SK-N-SH treated with all-trans-retinoic acid at 6 μM for 48 hours (cell line): ENCODE measurements around the gene MAP3K3.

ENCODE experiments used
- ATAC-seq: fragments of 200-7000 bp; cut with Tn5 transposase; 3 replicates; pipeline ENCODE4 v1.9.1; 2020; ENCODE audit warnings: mild to moderate bottlenecking, moderate library complexity
- ARNTL ChIP-seq: fragments of 450-650 bp; formaldehyde crosslinking; IDR thresholded peaks from 2 replicates; pipeline ENCODE4 v1.5.0; 2020; ENCODE audit warnings: low read depth, mild to moderate bottlenecking, moderate library complexity, borderline replicate concordance
- BACH2 ChIP-seq: fragments of 250-450 bp; sonication (Bioruptor Pico); IDR thresholded peaks from 2 replicates; pipeline ENCODE4 v1.9.0; 2021; ENCODE audit warnings: mild to moderate bottlenecking, borderline replicate concordance
- CREB5 ChIP-seq: fragments of 250-450 bp; sonication (Bioruptor Pico); IDR thresholded peaks from 2 replicates; pipeline ENCODE4 v1.5.1; 2020; ENCODE audit warnings: low read depth, mild to moderate bottlenecking, moderate library complexity
- CSDC2 ChIP-seq: fragments of 250-450 bp; sonication (Bioruptor Pico); IDR thresholded peaks from 2 replicates; pipeline ENCODE4 v1.5.0; 2020; ENCODE audit warnings: mild to moderate bottlenecking, moderate library complexity
- CSRNP3 ChIP-seq: fragments of 250-450 bp; sonication (Bioruptor Pico); IDR thresholded peaks from 2 replicates; pipeline ENCODE4 v1.5.1; 2021; ENCODE audit warnings: mild to moderate bottlenecking, moderate library complexity
- GLIS3 ChIP-seq: fragments of 250-450 bp; sonication (Bioruptor Pico); IDR thresholded peaks from 2 replicates; pipeline ENCODE4 v1.5.0; 2020; ENCODE audit warnings: mild to moderate bottlenecking, moderate library complexity
- ISL1 ChIP-seq: fragments of 250-450 bp; sonication (Bioruptor Pico); IDR thresholded peaks from 2 replicates; pipeline ENCODE4 v2.1.2; 2022; ENCODE audit warnings: mild to moderate bottlenecking, moderate library complexity
- OSR1 ChIP-seq: fragments of 250-450 bp; sonication (Bioruptor Pico); IDR thresholded peaks from 2 replicates; pipeline ENCODE4 v1.8.0; 2022; ENCODE audit warnings: moderate library complexity, mild to moderate bottlenecking, inconsistent platforms
- PATZ1 ChIP-seq: fragments of 250-450 bp; sonication (Bioruptor Pico); IDR thresholded peaks from 2 replicates; pipeline ENCODE4 v1.8.0; 2020; ENCODE audit warnings: mild to moderate bottlenecking, moderate library complexity, borderline replicate concordance
- PPARA ChIP-seq: fragments of 250-450 bp; sonication (Bioruptor Pico); IDR thresholded peaks from 2 replicates; pipeline ENCODE4 v1.5.0; 2020; ENCODE audit warnings: mild to moderate bottlenecking, borderline replicate concordance
- RARB ChIP-seq: fragments of 250-450 bp; sonication (Bioruptor Pico); IDR thresholded peaks from 2 replicates; pipeline ENCODE4 v1.8.0; 2021; ENCODE audit warnings: mild to moderate bottlenecking, moderate library complexity
- TCF4 ChIP-seq: fragments of 250-450 bp; sonication (Bioruptor Pico); IDR thresholded peaks from 2 replicates; pipeline ENCODE4 v1.8.0; 2021; ENCODE audit warnings: mild to moderate bottlenecking, moderate library complexity, borderline replicate concordance
- TOX ChIP-seq: fragments of 250-450 bp; sonication (Bioruptor Pico); IDR thresholded peaks from 2 replicates; pipeline ENCODE4 v1.8.0; 2021; ENCODE audit warnings: mild to moderate bottlenecking, moderate library complexity, borderline replicate concordance
- ZC3H10 ChIP-seq: fragments of 250-450 bp; sonication (Bioruptor Pico); IDR thresholded peaks from 2 replicates; pipeline ENCODE4 v1.5.1; 2021; ENCODE audit warnings: mild to moderate bottlenecking, moderate library complexity
- ZFP3 ChIP-seq: fragments of 250-450 bp; sonication (Bioruptor Pico); IDR thresholded peaks from 2 replicates; pipeline ENCODE4 v1.5.0; 2020; ENCODE audit warnings: mild to moderate bottlenecking, moderate library complexity
- ZFP30 ChIP-seq: fragments of 450-650 bp; formaldehyde crosslinking; IDR thresholded peaks from 2 replicates; pipeline ENCODE4 v1.5.0; 2022; ENCODE audit warnings: mild to moderate bottlenecking, moderate library complexity
- ZNF565 ChIP-seq: fragments of 450-650 bp; formaldehyde crosslinking; conservative IDR thresholded peaks from 2 replicates; pipeline ENCODE4 v1.5.0; 2020; ENCODE audit warnings: low read depth, mild to moderate bottlenecking, moderate library complexity
- ZNF70 ChIP-seq: fragments of 450-650 bp; formaldehyde crosslinking; IDR thresholded peaks from 2 replicates; pipeline ENCODE4 v1.5.0; 2020; ENCODE audit warnings: mild to moderate bottlenecking, moderate library complexity
- ZNF8 ChIP-seq: fragments of 450-650 bp; formaldehyde crosslinking; IDR thresholded peaks from 2 replicates; pipeline ENCODE4 v1.5.0; 2020; ENCODE audit warnings: mild to moderate bottlenecking, moderate library complexity
- TF ChIP-seq, protein P1 (sequence below): fragments of 250-450 bp; sonication (Bioruptor Pico); IDR thresholded peaks from 2 replicates; pipeline ENCODE4 v1.8.0; 2021; ENCODE audit warnings: low read depth, mild to moderate bottlenecking, moderate library complexity, borderline replicate concordance
- TF ChIP-seq, protein P2 (sequence below): fragments of 250-450 bp; sonication (Bioruptor Pico); IDR thresholded peaks from 2 replicates; pipeline ENCODE4 v1.5.0; 2020; ENCODE audit warnings: mild to moderate bottlenecking, moderate library complexity

The MAP3K3 gene

DNA sequence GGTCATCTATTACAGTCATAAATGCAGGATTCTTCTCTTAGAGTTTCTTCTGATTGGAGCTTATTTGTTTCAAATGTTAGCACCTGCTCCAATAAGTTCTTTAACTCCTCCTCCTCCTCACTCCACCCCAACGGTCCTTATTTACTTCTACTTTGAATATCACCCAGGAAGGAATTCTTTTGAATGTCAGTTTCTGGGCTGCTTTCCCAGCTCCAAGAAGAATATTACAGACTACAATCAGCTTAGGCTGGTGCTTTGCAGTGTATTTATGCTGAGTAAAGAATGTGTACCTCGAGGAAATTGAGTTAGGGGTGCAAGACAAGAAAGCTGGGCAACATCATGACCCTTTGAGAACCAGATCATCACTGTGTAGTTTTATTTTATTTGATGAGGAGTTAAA is 30.8 kb downstream of the MAP3K3 start (continued):
- TF ChIP-seq PATZ1 (CRISPR knock-in tag) (no peak), GLIS3 (CRISPR knock-in tag) (no peak)
- TF ChIP-seq, protein P1, sequence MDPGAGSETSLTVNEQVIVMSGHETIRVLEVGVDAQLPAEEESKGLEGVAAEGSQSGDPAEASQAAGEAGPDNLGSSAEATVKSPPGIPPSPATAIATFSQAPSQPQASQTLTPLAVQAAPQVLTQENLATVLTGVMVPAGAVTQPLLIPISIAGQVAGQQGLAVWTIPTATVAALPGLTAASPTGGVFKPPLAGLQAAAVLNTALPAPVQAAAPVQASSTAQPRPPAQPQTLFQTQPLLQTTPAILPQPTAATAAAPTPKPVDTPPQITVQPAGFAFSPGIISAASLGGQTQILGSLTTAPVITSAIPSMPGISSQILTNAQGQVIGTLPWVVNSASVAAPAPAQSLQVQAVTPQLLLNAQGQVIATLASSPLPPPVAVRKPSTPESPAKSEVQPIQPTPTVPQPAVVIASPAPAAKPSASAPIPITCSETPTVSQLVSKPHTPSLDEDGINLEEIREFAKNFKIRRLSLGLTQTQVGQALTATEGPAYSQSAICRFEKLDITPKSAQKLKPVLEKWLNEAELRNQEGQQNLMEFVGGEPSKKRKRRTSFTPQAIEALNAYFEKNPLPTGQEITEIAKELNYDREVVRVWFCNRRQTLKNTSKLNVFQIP (CRISPR knock-in tag): no peak

DNA sequence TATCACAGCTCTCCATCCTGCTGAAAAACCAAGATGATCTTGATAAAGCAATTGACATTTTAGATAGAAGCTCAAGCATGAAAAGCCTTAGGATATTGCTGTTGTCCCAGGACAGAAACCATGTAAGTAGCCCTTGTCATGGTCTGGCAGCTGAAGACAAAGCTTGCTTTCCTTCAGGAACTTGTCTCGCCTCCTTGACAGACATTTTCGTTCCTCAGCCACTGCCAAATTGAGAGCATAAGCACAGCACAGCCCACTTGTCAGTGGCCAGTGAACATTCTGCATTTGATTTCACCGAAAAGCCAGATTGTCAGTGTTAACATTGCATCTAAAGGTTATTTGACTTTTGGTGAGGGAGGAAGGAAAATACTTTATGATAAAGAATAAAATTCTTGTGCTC is 35.6 kb downstream of the MAP3K3 start:
- TF ChIP-seq ZFP3: no peak
- no peak for TF ChIP-seq RARB
- no peak for TF ChIP-seq PPARA
- TF ChIP-seq TOX: no peak
- TF ChIP-seq ISL1 (CRISPR knock-in tag): no peak
- TF ChIP-seq, protein P2, sequence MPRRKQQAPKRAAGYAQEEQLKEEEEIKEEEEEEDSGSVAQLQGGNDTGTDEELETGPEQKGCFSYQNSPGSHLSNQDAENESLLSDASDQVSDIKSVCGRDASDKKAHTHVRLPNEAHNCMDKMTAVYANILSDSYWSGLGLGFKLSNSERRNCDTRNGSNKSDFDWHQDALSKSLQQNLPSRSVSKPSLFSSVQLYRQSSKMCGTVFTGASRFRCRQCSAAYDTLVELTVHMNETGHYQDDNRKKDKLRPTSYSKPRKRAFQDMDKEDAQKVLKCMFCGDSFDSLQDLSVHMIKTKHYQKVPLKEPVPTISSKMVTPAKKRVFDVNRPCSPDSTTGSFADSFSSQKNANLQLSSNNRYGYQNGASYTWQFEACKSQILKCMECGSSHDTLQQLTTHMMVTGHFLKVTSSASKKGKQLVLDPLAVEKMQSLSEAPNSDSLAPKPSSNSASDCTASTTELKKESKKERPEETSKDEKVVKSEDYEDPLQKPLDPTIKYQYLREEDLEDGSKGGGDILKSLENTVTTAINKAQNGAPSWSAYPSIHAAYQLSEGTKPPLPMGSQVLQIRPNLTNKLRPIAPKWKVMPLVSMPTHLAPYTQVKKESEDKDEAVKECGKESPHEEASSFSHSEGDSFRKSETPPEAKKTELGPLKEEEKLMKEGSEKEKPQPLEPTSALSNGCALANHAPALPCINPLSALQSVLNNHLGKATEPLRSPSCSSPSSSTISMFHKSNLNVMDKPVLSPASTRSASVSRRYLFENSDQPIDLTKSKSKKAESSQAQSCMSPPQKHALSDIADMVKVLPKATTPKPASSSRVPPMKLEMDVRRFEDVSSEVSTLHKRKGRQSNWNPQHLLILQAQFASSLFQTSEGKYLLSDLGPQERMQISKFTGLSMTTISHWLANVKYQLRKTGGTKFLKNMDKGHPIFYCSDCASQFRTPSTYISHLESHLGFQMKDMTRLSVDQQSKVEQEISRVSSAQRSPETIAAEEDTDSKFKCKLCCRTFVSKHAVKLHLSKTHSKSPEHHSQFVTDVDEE (CRISPR knock-in tag): no peak
- TF ChIP-seq CSDC2 (CRISPR knock-in tag): no peak
- TF ChIP-seq TCF4 (CRISPR knock-in tag): no peak
- no peak for TF ChIP-seq ZC3H10 (CRISPR knock-in tag)
- no peak for TF ChIP-seq CREB5 (CRISPR knock-in tag)
- no peak for TF ChIP-seq ZNF8 (CRISPR knock-in tag)
- no peak for TF ChIP-seq CSRNP3
- no peak for ATAC-seq

DNA sequence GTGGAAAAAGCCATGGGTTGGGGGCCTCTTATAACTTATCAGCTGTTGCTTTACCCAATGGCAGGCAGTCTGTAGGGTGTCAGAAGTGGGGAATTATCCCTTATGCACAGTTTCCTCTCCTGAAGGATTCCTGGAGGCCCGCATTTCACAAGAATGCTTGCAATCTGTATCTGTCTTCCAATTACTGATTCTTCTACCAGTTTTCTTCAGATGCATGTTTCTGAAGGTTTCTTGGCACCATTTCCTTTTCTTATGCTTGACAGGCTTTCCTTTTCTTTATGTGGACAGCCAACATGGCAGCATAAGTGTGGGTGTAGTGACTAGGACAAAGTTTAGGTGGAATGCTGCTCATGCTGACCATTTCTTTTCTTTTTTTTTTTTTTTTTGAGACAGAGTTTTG is 36.1 kb downstream of the MAP3K3 start:
- TF ChIP-seq ZC3H10 (CRISPR knock-in tag): no peak
- no peak for TF ChIP-seq CSDC2 (CRISPR knock-in tag)
- no peak for TF ChIP-seq ZFP3
- no peak for TF ChIP-seq OSR1 (CRISPR knock-in tag)
- no peak for TF ChIP-seq ZFP30 (CRISPR knock-in tag)
- TF ChIP-seq ZNF70 (CRISPR knock-in tag): no peak
- TF ChIP-seq BACH2 (CRISPR knock-in tag): no peak
- TF ChIP-seq RARB: no peak
- TF ChIP-seq TOX: no peak
- no peak for TF ChIP-seq ARNTL (CRISPR knock-in tag)
- TF ChIP-seq, protein P1 (CRISPR knock-in tag): no peak
- TF ChIP-seq PPARA: no peak
- no peak for TF ChIP-seq ZNF565 (CRISPR knock-in tag)
- peak; percentile 48 for ATAC-seq
